GM04503 (cell line): Measurements from ENCODE around the gene GALNT4.
A peak's percentile ranks its signal among the peaks of the same experiment; 100 is the strongest.

ENCODE experiments used
- DNase-seq: peaks from one replicate; pipeline ENCODE4 v3.0.0-alpha.2; 2012; ENCODE audit warnings: low read depth

GALNT4 gene

GRCh38 chr12:89529738-89530137 is 5.1 kb upstream of the GALNT4 start:
- peak; percentile 26 for DNase-seq

DNA sequence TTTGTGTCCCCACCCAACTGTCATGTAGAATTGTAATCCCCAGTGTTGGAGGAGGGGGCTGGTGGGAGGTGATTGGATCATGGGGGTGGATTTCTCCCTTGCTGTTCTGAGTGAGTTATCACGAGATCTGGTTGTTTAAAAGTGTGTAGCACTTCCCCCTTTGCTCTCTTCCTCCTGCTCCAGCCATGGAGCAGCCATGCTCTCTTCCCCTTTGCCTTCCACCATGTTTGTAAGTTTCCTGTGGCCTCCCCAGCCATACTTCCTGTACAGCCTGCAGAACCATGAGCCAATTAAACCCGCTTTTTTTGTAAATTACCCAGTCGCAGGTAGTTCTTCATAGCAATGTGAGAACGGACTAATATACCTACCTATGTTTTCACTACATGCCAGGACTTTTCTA is 3.8 kb upstream of the GALNT4 start:
- DNase-seq, result no peak

DNA sequence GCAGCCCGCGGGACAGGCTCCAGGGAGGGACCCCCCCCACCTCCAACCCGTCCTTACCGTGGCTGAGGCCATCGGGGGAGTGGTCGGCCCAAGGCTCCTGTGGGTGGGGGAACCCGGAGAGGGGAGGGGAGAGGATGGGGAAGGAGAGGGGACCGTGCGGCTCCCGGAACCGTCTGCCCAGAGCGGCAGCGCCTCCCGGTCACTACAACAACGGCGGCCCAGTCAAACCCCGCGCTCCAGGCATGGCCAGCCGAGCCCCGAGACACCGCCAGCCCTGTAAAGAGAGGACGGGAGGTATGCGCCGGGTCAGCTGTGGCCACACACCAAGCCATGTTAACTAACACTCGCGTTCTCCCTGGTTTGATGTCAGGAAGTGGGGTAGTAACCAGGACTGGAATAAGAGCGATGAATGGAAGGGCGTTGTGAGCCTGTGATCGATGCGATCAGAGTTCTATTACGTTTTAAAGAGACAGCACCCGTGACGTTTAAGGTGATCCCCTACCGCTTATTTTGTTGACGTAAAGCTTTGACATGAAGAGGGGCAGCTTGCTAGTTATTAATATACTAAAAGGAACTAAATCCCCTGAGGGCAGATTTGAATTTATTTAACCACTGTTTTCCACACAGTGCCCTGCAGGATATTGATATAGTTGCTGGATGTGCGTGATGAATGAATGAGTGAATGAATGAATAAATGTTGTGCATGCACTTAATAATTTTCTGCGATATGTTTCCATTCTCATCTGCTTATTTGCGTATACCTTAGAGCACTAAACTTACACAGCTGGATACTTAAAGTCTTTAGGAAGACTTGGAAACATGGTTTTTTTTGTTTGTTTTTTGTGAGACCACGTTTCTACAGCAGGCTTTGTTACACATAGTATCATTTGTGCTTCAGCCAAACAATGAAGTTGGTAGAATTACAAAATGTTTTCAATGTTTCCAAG is 1.5 kb upstream of the GALNT4 start, which contains the start of gene POC1B:
Gene POC1B, minus strand, starts transcription at position 224 of the 947 bp plus-strand sequence. Its CDS starts 152 bp downstream, at position 72.
- DNase-seq, result peak; percentile 56

- no peak for DNase-seq
Observed at GRCh38 chr12:89525305-89525823, 768 bp upstream of the GALNT4 start.

- no peak for DNase-seq
Observed at GRCh38 chr12:89523843-89524540, 604 bp downstream of the GALNT4 start.

GRCh38 chr12:89523393-89523792 is 1.2 kb downstream of the GALNT4 start:
- no peak for DNase-seq

GRCh38 chr12:89521364-89522223 is 3.0 kb downstream of the GALNT4 start:
- DNase-seq, result no peak

- DNase-seq, result no peak
Observed at GRCh38 chr12:89517720-89518119, 6.9 kb downstream of the GALNT4 start.

GRCh38 chr12:89516633-89517032 is 8.0 kb downstream of the GALNT4 start:
- no peak for DNase-seq

DNA sequence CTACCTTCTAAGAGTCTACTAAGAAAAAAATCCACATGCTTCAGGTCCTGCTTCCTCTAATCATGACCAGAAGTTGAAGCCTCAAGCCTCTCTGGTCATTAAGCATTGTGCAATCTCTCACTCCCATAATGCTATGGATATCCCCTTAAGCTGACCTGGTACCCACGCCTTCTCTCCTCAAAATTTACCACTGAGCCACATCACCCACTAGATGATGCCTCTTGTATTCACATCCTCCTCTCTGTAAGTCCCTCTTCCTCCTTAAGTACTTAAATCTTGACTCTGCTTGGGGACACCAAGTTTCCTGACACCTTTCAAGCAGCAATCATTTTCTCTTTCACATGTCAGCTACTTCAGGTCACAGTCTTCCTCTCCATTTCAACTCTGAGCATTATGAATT is 9.8 kb downstream of the GALNT4 start:
- DNase-seq, result no peak

DNA sequence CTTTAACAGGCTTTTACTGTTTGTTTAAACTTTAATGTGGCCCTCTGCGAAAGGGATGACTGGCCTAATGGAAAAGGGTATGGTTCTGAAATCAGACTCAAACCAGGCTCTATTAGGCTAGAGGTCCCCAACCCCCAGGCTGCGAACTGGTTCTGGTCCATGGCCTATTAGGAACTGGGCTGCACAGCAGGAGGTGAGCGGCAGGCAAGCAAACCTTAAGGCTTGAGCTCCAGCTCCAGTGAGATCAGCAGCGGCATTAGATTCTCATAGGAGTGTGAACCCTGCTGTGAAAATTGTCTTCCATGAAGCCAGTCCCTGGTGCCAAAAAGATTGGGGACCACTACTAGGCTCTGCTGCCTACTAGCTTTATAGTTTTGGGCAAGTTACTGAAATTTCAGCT is 11.1 kb downstream of the GALNT4 start:
- DNase-seq, result no peak

- DNase-seq, result no peak
Observed at GRCh38 chr12:89507015-89507824, 17.4 kb downstream of the GALNT4 start.

- DNase-seq, result no peak
Observed at GRCh38 chr12:89506050-89506449, 18.5 kb downstream of the GALNT4 start.

DNA sequence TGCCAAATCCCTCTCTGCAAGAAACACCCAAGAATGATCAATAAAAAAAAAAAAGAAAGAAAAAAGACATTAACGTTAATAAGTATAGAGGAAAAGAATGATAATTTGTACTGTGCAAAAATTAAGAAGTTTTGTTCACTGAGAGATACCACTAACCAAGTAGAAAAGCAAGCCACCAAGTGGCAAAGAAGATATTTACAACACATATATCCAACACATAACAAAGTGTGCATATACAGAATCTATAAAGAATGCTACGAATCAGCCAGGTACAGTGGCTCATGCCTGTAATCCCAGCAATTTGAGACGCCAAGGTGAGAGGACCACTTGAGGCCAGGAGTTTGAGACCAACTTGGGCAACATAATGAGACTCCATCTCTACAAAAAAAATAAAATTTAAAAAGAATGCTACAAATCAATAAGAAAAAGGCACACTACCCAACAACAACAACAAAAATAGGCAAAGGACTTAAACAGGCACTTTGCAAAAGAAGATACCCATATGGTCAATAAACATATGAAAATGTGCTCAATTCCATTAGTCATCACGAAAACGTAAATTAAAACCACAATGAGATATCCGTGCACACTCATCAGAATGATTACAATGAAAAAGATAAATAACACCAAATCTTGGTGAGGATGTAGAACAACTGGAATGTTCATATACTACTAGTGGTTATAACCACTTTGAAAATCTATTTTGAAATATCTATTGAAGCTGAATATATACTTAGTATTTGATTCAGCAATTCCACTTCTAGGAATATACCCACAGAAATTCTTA is 19.8 kb downstream of the GALNT4 start:
- no peak for DNase-seq

GRCh38 chr12:89501793-89502192 is 22.8 kb downstream of the GALNT4 start:
- no peak for DNase-seq

GRCh38 chr12:89499857-89500256 is 24.7 kb downstream of the GALNT4 start:
- DNase-seq, result no peak

GRCh38 chr12:89497467-89497866 is 27.1 kb downstream of the GALNT4 start:
- DNase-seq, result no peak

DNA sequence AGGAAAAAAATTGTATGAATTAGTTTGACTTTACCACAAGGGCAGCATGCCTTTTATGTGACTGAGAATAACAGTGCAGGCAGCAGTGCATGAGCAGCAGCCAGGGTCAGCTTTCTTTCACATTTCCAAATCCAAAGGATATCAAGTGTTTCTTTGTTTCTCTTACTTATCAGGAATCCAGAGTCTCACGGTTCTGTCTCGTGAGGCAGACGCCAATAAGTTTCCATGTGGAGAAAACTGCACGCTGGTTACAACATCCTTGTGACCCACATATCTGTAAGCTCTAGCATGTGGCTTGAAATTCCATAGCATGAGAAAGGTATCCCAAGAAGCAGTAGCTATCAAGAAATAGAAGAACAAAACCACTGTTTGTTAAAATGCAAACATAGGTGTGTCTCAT is 27.6 kb downstream of the GALNT4 start:
- DNase-seq, result no peak

- DNase-seq, result peak; percentile 16
Observed at GRCh38 chr12:89494411-89495231, 30.0 kb downstream of the GALNT4 start.
